Measurements from ENCODE around the gene SLC2A9. TPM values are rescaled to one million over a fixed set of nuclear protein-coding genes. Genes with fewer than 3 reads are reported as not detected.

SLC2A9 gene
- total RNA-seq, 2 donors from 2014 or later = 1.1 to 1.8 TPM

DNA sequence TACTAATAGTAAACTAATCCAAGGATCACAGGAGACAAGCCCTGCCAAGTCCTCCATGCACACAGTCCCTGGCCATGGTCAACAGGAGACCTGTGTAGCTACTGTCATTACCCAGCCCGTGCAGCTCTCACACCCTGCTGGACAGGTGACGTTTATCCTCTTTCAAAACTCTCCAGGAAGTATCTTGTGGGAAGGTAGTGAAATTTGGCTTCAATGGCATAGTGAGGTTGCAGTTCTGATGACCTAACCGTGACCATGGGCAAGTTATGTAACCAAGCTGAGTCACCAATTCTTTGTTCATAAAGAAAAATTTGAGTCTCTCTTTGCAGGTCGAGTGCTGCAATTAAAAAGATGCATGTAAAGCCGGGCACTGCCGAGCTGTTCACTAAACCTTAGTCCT is 11.3 kb upstream of the SLC2A9 start:
- H3K4me1 Mint-ChIP-seq = peaks cover 8% of the 10 kb centered on the region
- H3K9me3 Mint-ChIP-seq = no peaks in the 10 kb centered on the region
- H3K4me3 Mint-ChIP-seq = no peak overlapping the region
- H3K36me3 Mint-ChIP-seq (ENCODE audit: low read depth) = no peaks in the 10 kb centered on the region
- H3K27ac Mint-ChIP-seq = no peak overlapping the region
- H3K27me3 Mint-ChIP-seq = peaks cover 3% of the 10 kb centered on the region
- no peak for ATAC-seq (replicated peaks)

DNA sequence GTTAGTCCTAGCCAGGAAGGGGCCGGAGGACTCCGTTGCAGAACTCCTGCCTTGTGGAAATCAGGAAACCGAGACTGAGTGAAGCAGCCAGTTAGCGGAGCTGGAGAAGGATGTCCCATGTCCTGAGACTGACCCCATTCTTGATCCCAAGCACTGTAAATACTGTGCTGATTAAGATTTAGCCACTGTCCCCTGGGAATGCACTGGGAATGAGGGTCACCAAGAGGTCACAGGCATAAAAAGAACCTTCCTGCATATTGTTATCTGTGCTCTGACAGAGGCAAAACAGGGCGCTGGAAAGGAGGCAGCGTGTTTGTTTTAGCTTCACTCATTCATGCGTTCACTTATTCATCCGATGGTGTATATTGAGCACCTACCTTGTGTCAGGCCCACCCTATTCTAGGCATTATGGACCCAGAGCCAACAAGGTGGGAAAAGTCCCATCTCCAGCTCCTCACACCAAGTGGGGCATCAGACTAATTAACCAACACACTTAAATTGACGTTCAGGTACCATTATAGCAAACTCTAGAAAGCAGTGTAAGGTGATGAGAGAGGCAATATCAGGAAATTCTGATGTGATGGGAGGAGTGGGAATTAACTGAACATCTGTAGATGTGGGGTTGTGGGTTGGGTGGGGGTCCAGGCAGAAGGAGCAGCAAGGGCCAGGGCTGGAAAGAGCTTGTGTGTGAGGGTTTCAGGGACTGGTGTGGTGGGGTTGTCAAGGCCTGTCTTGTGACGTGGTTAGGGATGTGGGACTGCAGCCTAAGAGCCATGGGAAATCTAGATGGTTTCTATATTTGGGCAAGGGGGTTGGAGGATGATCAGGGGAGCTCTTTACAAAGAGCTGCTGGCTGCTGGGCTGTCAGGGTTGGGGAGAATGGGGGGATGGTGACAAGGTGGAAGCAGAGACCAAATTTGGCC is 10.6 kb upstream of the SLC2A9 start:
- Mint-ChIP-seq H3K4me1 (peaks cover 8% of the 10 kb centered on the region), H3K27ac (no peak overlapping the region), H3K27me3 (peaks cover 3% of the 10 kb centered on the region), H3K9me3 (no peaks in the 10 kb centered on the region), H3K36me3 (ENCODE audit: low read depth) (no peaks in the 10 kb centered on the region), H3K4me3 (no peak overlapping the region)
- no peak for ATAC-seq (replicated peaks)

DNA sequence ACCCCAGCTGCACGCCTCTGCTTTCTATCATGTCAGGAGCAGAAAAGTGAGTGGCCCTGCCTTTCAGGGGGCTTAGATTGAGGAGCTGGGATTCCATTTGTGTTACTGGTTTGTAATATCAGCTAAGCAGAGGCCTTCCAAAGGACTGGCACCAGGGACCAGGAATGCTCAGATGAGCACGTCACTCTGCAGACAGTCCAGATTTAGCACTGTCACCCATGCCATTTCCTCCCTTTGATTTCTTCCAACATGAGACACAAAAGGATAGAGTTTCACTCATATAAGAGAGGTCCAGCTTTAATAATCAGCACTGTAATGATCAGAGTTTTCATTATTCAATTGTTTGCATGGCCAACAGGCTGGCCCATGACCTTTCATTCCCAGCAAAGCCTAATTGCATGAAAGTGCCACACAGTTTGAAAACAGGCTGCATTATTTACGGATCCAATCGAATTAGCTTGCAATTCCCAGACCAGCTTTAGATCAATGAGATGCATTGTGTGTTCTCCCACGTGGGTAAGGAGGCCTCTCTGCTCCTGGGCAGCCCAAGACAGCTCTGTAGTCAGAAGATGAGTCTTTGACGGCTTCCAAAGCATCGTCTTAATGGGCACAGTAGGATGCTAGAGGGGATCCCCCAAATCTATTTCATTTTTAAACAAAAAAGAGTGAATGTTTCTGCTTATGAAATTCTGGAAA is 9.8 kb upstream of the SLC2A9 start:
- no peaks in the 10 kb centered on the region for H3K9me3 Mint-ChIP-seq
- ATAC-seq (replicated peaks) = no peak
- peaks cover 3% of the 10 kb centered on the region for H3K27me3 Mint-ChIP-seq
- H3K4me1 Mint-ChIP-seq = peaks cover 8% of the 10 kb centered on the region
- H3K4me3 Mint-ChIP-seq = no peak overlapping the region
- H3K27ac Mint-ChIP-seq = no peak overlapping the region
- H3K36me3 Mint-ChIP-seq (ENCODE audit: low read depth) = no peaks in the 10 kb centered on the region

DNA sequence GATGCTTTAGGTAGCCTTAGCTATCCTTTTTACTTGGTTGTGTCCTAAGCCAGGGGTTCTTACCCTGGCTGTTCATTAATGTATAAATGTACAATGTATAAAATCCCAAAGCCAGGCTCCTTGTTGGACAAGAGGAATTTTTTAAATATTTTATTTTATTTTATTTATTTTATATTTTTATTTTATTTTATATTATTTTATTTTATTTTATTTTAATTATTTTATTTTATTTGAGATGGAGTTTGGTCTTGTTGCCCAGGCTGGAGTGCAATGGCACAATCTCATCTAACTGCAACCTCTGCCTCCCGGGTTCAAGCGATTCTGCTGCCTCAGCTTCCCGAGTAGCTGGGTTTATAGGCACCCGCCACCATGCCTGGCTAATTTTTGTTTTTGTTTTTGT is 8.1 kb upstream of the SLC2A9 start:
- Mint-ChIP-seq H3K9me3 (no peaks in the 10 kb centered on the region), H3K4me1 (peaks cover 8% of the 10 kb centered on the region), H3K4me3 (no peak overlapping the region), H3K36me3 (ENCODE audit: low read depth) (no peaks in the 10 kb centered on the region), H3K27ac (no peak overlapping the region), H3K27me3 (peaks cover 3% of the 10 kb centered on the region)
- ATAC-seq (replicated peaks) = no peak

DNA sequence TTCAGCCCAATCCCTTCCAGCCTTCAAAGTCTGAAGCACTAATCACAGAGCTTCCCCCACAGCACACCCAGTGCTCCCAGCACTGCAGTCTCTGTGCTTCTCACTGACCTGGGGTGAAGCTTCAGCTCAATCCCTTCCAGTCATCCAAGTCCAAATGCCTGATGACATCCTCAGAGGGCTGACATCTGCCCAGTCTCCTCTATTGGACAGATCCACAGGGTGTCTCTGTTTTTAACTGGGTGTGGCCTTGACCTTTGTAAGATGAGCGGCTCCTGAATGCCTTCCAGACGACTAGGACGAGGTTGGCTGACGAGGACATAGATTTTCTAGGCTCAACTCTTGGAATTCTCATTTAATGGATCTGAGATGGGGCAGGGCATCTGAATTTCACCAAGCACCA is 7.6 kb upstream of the SLC2A9 start:
- no peak for ATAC-seq (replicated peaks)
- Mint-ChIP-seq H3K4me1 (peaks cover 8% of the 10 kb centered on the region), H3K9me3 (no peaks in the 10 kb centered on the region), H3K27me3 (peaks cover 1% of the 10 kb centered on the region), H3K27ac (no peak overlapping the region), H3K4me3 (no peak overlapping the region), H3K36me3 (ENCODE audit: low read depth) (no peaks in the 10 kb centered on the region)

DNA sequence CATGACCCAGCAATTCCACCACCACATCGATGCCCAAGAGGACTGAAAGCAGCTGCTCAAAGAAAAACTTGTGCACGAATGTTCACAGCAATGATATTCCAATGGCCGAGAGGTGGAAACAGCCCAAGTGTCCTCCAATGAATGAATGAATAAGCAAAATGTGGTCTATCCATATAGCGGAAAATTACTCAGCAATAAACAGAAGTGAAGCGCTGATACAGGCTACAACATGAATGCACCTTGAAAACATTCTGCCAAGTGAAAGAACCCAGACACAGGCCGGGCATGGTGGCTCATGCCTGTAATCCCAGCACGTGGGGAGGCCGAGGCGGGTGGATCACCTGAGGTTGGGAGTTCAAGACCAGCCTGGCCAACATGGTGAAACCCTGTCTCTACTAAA is 5.2 kb upstream of the SLC2A9 start:
- H3K36me3 Mint-ChIP-seq (ENCODE audit: low read depth) = no peaks in the 10 kb centered on the region
- no peaks in the 10 kb centered on the region for H3K27me3 Mint-ChIP-seq
- no peak overlapping the region for H3K27ac Mint-ChIP-seq
- no peaks in the 10 kb centered on the region for H3K4me1 Mint-ChIP-seq
- no peaks in the 10 kb centered on the region for H3K9me3 Mint-ChIP-seq
- no peak for ATAC-seq (replicated peaks)
- H3K4me3 Mint-ChIP-seq = no peak overlapping the region

DNA sequence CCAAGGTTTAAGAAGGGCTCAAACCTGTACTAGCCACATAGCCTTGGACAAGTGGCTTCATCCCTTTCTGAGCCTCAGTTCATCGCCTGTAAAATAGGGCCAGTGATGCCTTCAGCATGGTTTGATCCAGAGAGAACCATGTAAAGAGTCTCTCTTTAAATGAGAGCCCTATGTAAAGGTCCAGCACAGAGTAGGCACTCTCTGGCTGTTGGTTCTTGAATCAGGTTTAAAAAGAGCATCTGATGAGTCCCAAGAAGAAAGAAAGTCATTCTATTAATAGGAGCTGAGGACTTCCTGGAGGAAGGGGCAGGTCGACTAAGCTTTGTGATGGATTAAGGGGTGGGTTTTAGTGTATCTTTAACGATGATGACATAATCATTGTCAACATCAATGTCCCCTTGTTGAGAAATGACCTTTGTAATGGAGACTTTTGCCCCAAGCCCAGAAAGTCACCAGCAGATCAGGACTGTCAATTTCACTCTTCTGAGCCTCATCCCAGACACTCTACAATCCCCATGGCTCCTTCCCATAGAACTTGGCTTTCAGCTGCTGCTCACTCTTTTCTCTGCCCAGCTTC is 4.0 kb upstream of the SLC2A9 start:
- Mint-ChIP-seq H3K36me3 (ENCODE audit: low read depth) (no peaks in the 10 kb centered on the region), H3K4me3 (no peak overlapping the region), H3K4me1 (no peaks in the 10 kb centered on the region), H3K27me3 (no peaks in the 10 kb centered on the region), H3K27ac (no peak overlapping the region), H3K9me3 (no peaks in the 10 kb centered on the region)
- no peak for ATAC-seq (replicated peaks)

DNA sequence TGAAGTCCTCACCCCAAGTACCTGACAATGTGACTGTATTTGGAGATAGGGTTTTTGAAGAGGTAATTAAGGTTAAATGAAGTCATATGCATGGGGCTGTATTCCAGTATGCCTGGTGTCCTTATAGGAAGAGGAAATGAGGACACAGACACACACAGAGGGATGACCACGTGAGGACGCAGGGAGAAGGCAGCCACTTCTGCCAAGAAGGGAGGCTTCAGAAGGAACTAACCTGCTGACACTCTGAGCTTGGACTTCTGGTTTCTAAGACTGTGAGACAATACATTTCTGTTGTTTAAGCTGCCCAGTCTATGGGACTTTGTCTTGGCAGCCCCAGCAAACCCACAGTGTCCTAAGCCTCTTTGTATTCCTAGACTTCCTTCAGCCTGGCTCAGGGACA is 3.0 kb upstream of the SLC2A9 start:
- H3K27me3 Mint-ChIP-seq = no peaks in the 10 kb centered on the region
- ATAC-seq (replicated peaks) = no peak
- H3K27ac Mint-ChIP-seq = no peak overlapping the region

DNA sequence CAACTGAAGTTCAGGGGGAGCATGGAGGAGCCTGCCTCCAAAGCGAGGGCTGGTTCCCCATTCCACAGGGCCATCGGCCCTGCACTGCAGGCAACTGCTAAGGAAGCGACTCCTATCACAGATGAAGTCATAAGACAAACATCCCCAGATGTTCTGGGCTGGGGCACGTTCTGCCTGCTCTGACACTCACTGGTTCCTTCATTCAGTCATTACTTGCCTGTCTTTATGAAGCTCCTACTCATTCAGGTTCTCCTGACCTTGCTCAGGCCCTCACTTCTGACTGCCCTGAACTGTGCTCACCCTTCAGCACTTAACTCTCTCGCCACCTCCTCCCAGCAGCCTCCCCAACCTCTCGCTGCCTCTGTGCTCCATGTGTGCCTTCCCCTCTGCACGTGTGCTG is 2.5 kb upstream of the SLC2A9 start:
- H3K4me1 Mint-ChIP-seq = no peaks in the 10 kb centered on the region
- no peaks in the 10 kb centered on the region for H3K9me3 Mint-ChIP-seq
- no peak overlapping the region for H3K27ac Mint-ChIP-seq
- no peaks in the 10 kb centered on the region for H3K36me3 Mint-ChIP-seq (ENCODE audit: low read depth)
- H3K27me3 Mint-ChIP-seq = no peaks in the 10 kb centered on the region
- H3K4me3 Mint-ChIP-seq = no peak overlapping the region
- ATAC-seq (replicated peaks) = no peak

More for the DNA sequence above, 3.0 kb upstream of the SLC2A9 start:
- no peaks in the 10 kb centered on the region for H3K9me3 Mint-ChIP-seq
- H3K4me1 Mint-ChIP-seq = no peaks in the 10 kb centered on the region
- no peak overlapping the region for H3K4me3 Mint-ChIP-seq
- no peaks in the 10 kb centered on the region for H3K36me3 Mint-ChIP-seq (ENCODE audit: low read depth)

DNA sequence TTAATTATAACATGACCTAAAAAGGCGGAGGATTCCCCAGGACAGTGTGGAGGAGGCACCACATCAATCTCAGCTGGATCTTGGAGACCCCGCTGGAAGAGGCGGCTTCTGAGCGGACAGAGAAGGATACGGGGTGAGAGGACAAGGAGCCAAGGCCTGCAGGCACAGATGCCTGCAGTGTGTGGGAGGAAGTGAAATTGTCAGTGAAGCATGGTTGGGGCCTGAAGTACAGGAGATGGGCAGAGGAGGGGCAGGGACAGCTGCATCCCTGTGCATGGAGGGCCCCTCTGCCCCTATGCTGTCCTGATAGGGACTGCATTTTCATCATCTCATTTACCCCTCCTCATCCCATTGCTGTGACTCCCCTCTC is 1.7 kb upstream of the SLC2A9 start:
- no peak for ATAC-seq (replicated peaks)
- no peaks in the 10 kb centered on the region for H3K27me3 Mint-ChIP-seq
- no peaks in the 10 kb centered on the region for H3K9me3 Mint-ChIP-seq
- no peak overlapping the region for H3K4me3 Mint-ChIP-seq
- H3K27ac Mint-ChIP-seq = no peak overlapping the region
- H3K36me3 Mint-ChIP-seq (ENCODE audit: low read depth) = no peaks in the 10 kb centered on the region
- H3K4me1 Mint-ChIP-seq = no peaks in the 10 kb centered on the region

DNA sequence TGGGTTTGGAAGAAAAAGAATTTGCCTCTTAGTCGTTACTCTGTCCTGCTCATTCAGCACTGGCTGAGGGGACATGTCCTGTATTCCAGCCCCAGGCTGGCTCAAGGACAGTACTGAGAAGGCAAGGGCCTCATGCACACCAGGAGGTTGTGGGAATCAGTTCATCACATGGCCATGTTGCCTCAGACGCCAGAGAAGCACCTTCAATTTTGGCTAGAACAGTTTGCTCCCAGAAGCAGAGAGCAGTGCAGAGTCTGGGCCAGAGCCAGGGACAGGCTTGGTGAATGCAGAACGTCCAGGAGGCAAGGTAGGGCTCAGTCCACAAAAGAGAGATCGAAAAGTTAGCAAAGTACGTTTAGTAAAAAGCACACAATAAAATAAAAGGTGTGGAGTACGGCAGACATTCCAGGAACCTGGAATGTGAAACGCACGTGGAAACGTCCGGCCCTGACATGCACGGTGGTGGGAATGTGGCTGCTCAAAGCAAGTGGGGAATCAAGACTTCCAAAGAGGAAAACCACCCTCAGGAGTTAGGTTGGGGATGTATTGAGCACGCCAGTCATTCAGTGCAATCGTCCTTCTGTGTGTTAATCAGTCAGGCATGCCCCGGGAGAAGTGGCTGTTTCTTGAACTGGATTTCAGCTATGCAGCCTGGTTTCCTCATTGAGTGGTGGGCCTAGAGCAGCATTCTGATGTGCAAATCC is 1.2 kb upstream of the SLC2A9 start:
- H3K27ac Mint-ChIP-seq = no peak overlapping the region
- no peaks in the 10 kb centered on the region for H3K9me3 Mint-ChIP-seq
- H3K36me3 Mint-ChIP-seq (ENCODE audit: low read depth) = no peaks in the 10 kb centered on the region
- ATAC-seq (replicated peaks) = no peak
- no peak overlapping the region for H3K4me3 Mint-ChIP-seq
- no peaks in the 10 kb centered on the region for H3K4me1 Mint-ChIP-seq
- H3K27me3 Mint-ChIP-seq = no peaks in the 10 kb centered on the region

DNA sequence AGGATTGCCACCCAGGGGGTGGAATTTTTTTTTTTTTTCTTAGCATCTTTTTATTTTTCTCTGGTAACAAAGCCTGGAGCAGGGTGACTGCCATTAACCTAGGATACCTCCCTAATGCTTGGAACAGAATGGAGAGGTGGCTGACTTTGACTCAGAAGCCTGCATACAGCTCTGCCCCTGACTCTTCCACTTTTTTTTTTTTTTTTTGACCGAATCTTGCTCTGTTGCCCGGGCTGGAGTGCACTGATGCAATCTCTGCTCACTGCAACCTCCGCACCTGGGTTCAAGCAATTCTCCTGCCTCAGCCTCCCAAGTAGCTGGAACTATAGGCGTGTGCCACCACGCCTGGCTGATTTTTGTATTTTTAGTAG is 341 bp upstream of the SLC2A9 start:
- no peak overlapping the region for H3K4me3 Mint-ChIP-seq
- ATAC-seq (replicated peaks) = no peak
- H3K4me1 Mint-ChIP-seq = no peaks in the 10 kb centered on the region
- no peaks in the 10 kb centered on the region for H3K9me3 Mint-ChIP-seq
- no peak overlapping the region for H3K27ac Mint-ChIP-seq
- H3K27me3 Mint-ChIP-seq = no peaks in the 10 kb centered on the region
- no peaks in the 10 kb centered on the region for H3K36me3 Mint-ChIP-seq (ENCODE audit: low read depth)

DNA sequence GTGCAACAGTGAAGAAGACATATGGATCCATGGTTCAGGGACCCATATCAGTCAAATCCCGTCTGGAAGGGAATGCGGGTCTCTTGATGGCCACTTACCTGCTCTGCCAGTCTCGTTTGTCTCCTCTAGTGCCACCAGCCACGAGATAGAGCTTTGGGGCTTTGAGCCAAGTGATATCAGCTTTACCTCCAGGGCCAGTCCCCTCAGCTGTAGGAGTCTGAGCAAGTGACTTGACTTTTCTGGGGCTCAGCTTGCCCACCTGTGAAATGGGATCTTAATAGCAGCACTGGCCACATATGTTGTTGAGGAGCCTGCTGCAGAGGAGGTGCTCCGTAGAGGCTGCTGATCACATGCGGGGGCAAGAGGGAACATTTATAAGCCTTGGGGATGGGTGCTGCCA is 1.2 kb downstream of the SLC2A9 start:
- H3K36me3 Mint-ChIP-seq (ENCODE audit: low read depth) = no peaks in the 10 kb centered on the region
- H3K27ac Mint-ChIP-seq = no peak overlapping the region
- H3K9me3 Mint-ChIP-seq = no peaks in the 10 kb centered on the region
- H3K27me3 Mint-ChIP-seq = no peaks in the 10 kb centered on the region
- peak overlapping the region; percentile 86 for H3K4me3 Mint-ChIP-seq
- H3K4me1 Mint-ChIP-seq = no peaks in the 10 kb centered on the region
- no peak for ATAC-seq (replicated peaks)

DNA sequence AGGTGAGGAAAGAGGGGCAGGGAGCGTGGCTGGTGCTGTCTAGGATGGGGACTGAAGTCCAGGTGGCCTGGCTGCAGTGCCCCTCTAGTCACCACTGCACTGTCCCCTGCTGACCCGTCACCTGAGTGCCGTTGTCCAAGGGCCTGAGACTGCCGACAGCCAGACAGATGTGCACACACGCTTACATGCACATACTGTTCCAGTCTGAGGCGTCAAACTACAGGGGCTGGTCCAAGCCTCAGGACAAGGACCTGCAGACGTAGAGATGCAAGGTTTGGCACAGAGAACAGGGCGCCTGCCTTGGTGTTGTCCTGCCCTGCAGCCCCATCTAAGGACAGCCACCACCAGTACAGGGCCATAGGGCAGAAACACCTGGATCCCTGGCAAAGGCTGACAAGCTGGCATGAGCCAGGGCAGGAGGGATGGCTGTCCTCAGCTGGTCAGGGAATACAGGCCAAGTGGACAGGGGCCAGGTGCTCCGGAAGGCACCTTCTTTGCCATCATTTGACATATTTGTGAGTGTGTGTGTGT is 1.7 kb downstream of the SLC2A9 start:
- Mint-ChIP-seq H3K27ac (peak overlapping the region; percentile 87), H3K27me3 (no peaks in the 10 kb centered on the region), H3K4me1 (no peaks in the 10 kb centered on the region), H3K36me3 (ENCODE audit: low read depth) (no peaks in the 10 kb centered on the region), H3K4me3 (peak overlapping the region; percentile 86), H3K9me3 (no peaks in the 10 kb centered on the region)
- ATAC-seq (replicated peaks) = no peak

Measured in activated T-helper 17 cell treated with anti-CD3 and anti-CD28 coated beads, Interleukin-2, amount 50 U/mL, for 72 hours (primary cell).